DND-41 (cell line): ENCODE measurements around the gene FUT1.

Experiments used
- ATAC-seq: fragments of 200-7000 bp; cut with Tn5 transposase; 3 replicates; pipeline ENCODE4 v1.9.1; 2021; ENCODE audit warnings: low read depth; ENCODE audit not compliant: insufficient read depth
- DNase-seq: peaks from one replicate; pipeline ENCODE4 v3.0.0-alpha.2; 2020
- H2AFZ ChIP-seq: 2 replicates; pipeline ENCODE4 v1.6.0; 2012; ENCODE audit warnings: low read depth, low read length
- H3K27ac ChIP-seq: 2 replicates; pipeline ENCODE4 v1.5.1; 2012; ENCODE audit warnings: low read length, inconsistent platforms
- H3K27me3 ChIP-seq: fragments of 200-600 bp; sonication (generic); 2 replicates; pipeline ENCODE4 v1.6.0; 2012; ENCODE audit warnings: low read length, mild to moderate bottlenecking, inconsistent platforms; ENCODE audit not compliant: insufficient read depth, poor library complexity
- H3K36me3 ChIP-seq: 2 replicates; pipeline ENCODE4 v1.5.1; 2012; ENCODE audit warnings: low read length, inconsistent platforms; ENCODE audit not compliant: insufficient read depth
- H3K4me1 ChIP-seq: 2 replicates; pipeline ENCODE4 v1.5.1; 2012; ENCODE audit warnings: mild to moderate bottlenecking, low read length; ENCODE audit not compliant: insufficient read depth
- H3K4me2 ChIP-seq: 2 replicates; pipeline ENCODE4 v1.6.0; 2012; ENCODE audit warnings: mild to moderate bottlenecking, moderate library complexity, low read length, inconsistent platforms; ENCODE audit not compliant: insufficient read depth
- H3K4me3 ChIP-seq, 2 experiments: fragments of 200-600 bp in 1 of 2; shearing (Covaris generic) in 1 of 2; 2 replicates each; pipeline ENCODE4 v1.5.1; 2012 to 2016; ENCODE audit warnings: inconsistent platforms in 2 of 2, low read length in 2 of 2, mild to moderate bottlenecking in 2 of 2, low read depth in 1 of 2, moderate library complexity in 1 of 2
- H3K79me2 ChIP-seq: 2 replicates; pipeline ENCODE4 v1.6.0; 2012; ENCODE audit warnings: low read length, inconsistent platforms; ENCODE audit not compliant: insufficient read depth
- H3K9ac ChIP-seq: 2 replicates; pipeline ENCODE4 v1.6.0; 2012; ENCODE audit warnings: low read depth, mild to moderate bottlenecking, inconsistent platforms, low read length, moderate library complexity
- H3K9me3 ChIP-seq: 2 replicates; pipeline ENCODE4 v1.5.1; 2012; ENCODE audit warnings: low read length, moderate library complexity, mild to moderate bottlenecking, inconsistent platforms; ENCODE audit not compliant: insufficient read depth, severe bottlenecking
- H4K20me1 ChIP-seq: 2 replicates; pipeline ENCODE4 v1.6.0; 2012; ENCODE audit warnings: low read length; ENCODE audit not compliant: insufficient read depth
- EZH2 ChIP-seq: IDR thresholded peaks from 3 replicates; pipeline ENCODE4 v1.6.1; 2012; ENCODE audit warnings: borderline replicate concordance, low read depth, mild to moderate bottlenecking, moderate library complexity, low read length, inconsistent platforms; ENCODE audit not compliant: severe bottlenecking
- TF ChIP-seq, protein P1 (sequence below): IDR thresholded peaks from 2 replicates; pipeline ENCODE4 v1.5.1; 2012; ENCODE audit warnings: borderline replicate concordance, low read length, moderate library complexity, mild to moderate bottlenecking; ENCODE audit not compliant: poor library complexity, severe bottlenecking; ENCODE audit errors: extremely low read depth

FUT1 gene

DNA sequence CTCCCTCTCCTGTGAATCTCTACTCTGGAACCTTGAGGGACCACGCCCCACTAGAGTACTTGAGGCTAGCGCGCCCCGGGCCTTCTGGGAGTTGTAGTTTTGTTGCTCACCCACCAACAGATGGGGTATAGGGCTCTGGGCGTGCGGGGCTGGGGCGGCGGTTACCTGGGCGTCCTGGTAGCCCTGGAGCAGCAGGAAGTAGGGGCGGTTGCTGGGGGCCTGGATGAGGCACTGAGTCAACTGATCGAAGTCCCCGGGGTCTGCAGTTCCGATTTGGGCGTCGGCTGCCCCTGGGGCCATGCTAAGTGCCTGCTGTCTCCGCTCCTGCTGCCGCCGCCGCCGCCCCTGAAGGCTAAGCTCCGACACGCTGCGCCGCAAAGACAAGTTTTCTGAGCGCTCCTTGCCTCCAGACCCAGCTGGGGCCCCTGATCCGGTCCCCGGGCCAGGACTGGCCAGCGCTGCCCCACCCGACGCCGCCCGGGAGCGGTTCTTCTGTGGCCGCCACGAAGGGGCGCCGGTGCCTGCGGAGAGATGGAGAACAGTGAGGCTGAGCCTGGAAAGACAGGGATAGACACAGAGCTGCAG is 17.3 kb downstream of the FUT1 start:
- H3K9me3 ChIP-seq = no peaks in the 10 kb centered on the region
- H3K79me2 ChIP-seq = no peaks in the 10 kb centered on the region
- H3K27me3 ChIP-seq = no peaks in the 10 kb centered on the region
- H4K20me1 ChIP-seq = no peaks in the 10 kb centered on the region
- DNase-seq (no peak), ATAC-seq (no peak)
- H3K4me1 ChIP-seq = peaks cover 14% of the 10 kb centered on the region
- no peak overlapping the region for H3K9ac ChIP-seq
- no peak overlapping the region for H3K27ac ChIP-seq
- TF ChIP-seq, protein P1, sequence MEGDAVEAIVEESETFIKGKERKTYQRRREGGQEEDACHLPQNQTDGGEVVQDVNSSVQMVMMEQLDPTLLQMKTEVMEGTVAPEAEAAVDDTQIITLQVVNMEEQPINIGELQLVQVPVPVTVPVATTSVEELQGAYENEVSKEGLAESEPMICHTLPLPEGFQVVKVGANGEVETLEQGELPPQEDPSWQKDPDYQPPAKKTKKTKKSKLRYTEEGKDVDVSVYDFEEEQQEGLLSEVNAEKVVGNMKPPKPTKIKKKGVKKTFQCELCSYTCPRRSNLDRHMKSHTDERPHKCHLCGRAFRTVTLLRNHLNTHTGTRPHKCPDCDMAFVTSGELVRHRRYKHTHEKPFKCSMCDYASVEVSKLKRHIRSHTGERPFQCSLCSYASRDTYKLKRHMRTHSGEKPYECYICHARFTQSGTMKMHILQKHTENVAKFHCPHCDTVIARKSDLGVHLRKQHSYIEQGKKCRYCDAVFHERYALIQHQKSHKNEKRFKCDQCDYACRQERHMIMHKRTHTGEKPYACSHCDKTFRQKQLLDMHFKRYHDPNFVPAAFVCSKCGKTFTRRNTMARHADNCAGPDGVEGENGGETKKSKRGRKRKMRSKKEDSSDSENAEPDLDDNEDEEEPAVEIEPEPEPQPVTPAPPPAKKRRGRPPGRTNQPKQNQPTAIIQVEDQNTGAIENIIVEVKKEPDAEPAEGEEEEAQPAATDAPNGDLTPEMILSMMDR = no peak
- no peak for TF ChIP-seq EZH2
- H3K4me2 ChIP-seq = no peak overlapping the region
- H3K4me3 ChIP-seq = no peak overlapping the region
- H2AFZ ChIP-seq = no peak overlapping the region
- no peaks in the 10 kb centered on the region for H3K36me3 ChIP-seq

DNA sequence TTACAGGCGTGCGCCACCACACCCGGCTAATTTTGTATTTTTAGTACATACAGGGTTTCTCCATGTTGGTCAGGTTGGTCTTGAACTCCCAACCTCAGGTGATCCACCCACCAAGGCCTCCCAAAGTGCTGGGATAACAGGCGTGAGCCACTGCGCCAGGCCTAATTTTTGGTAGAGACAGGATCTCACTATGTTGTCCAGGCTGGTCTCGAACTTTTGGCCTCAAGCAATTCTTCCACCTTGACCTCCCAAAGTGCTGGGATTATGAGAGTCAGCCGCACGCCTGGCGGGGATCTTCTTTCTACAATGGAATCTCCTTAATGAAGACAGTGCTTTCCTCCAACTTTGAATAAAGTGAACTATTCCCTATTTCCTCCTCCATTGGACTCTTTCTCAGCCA is 17.8 kb downstream of the FUT1 start:
- Histone ChIP-seq H3K9ac (no peak overlapping the region), H4K20me1 (no peaks in the 10 kb centered on the region), H3K27me3 (no peaks in the 10 kb centered on the region), H3K4me2 (no peak overlapping the region), H3K36me3 (no peaks in the 10 kb centered on the region), H3K79me2 (no peaks in the 10 kb centered on the region), H3K27ac (no peak overlapping the region), H3K4me3 (no peak overlapping the region), H2AFZ (no peak overlapping the region), H3K9me3 (no peaks in the 10 kb centered on the region), H3K4me1 (peaks cover 14% of the 10 kb centered on the region)
- DNase-seq (no peak), ATAC-seq (no peak)
- TF ChIP-seq, protein P1 = no peak
- TF ChIP-seq EZH2 = no peak

DNA sequence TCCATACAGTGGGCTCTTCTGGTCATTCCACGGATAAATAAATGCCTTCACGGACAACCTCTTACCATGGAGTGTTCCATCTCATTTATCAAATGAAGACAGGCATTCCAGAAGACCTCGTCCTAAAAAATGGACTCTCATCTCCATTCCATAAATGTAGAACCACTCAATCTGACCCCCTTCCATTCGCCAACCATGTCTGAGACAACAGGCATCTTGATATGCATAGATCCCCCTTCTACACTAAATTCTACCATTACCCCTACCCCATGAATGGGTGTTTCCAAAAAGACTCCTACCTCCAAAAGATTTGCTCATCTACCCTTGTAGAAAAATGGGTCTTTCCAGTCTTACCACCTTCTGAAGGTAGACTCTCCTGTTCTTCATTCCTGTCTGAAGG is 21.0 kb downstream of the FUT1 start:
- TF ChIP-seq, protein P1 = no peak
- TF ChIP-seq EZH2 = no peak
- ATAC-seq (no peak), DNase-seq (no peak)
- no peaks in the 10 kb centered on the region for H4K20me1 ChIP-seq
- no peak overlapping the region for H3K27ac ChIP-seq
- H3K27me3 ChIP-seq = no peaks in the 10 kb centered on the region
- H3K4me3 ChIP-seq = no peak overlapping the region
- peaks cover 4% of the 10 kb centered on the region for H3K9me3 ChIP-seq
- no peak overlapping the region for H3K4me2 ChIP-seq
- peaks cover 8% of the 10 kb centered on the region for H3K4me1 ChIP-seq
- H3K36me3 ChIP-seq = peaks cover 5% of the 10 kb centered on the region
- H3K9ac ChIP-seq = no peak overlapping the region
- H3K79me2 ChIP-seq = no peaks in the 10 kb centered on the region
- no peak overlapping the region for H2AFZ ChIP-seq
